Middle frontal gyrus (tissue), 1 donor: Measurements from ENCODE around the gene PPP1R16B.

Experiments used
- DNase-seq: peaks from one replicate; pipeline ENCODE4 v3.0.0-alpha.2; 2015; ENCODE audit warnings: low spot score; ENCODE audit errors: extremely low spot score

Gene PPP1R16B

GRCh38 chr20:38961530-38962043 lies 156.1 kb downstream of the PPP1R16B start:
- DNase-seq = no peak

- peak; percentile 97 for DNase-seq
These were observed 156.8 kb downstream of the PPP1R16B start, which contains the start of gene DHX35 for GRCh38 chr20:38962044-38962927. Gene DHX35, plus strand, starts transcription at chr20:38962344. Its CDS starts 24 bp downstream, at chr20:38962368.

- DNase-seq = no peak
These were observed 157.5 kb downstream of the PPP1R16B start for GRCh38 chr20:38962928-38963401.

- no peak for DNase-seq
These were observed 158.2 kb downstream of the PPP1R16B start for GRCh38 chr20:38963745-38964144.

GRCh38 chr20:38965264-38965663 lies 159.8 kb downstream of the PPP1R16B start:
- no peak for DNase-seq

GRCh38 chr20:38968090-38968489 lies 162.6 kb downstream of the PPP1R16B start:
- no peak for DNase-seq

GRCh38 chr20:38969708-38970107 lies 164.2 kb downstream of the PPP1R16B start:
- DNase-seq = no peak

- no peak for DNase-seq
These were observed 164.8 kb downstream of the PPP1R16B start for GRCh38 chr20:38970302-38970701.
